GM19025 (cell line): ENCODE results near the gene ENTPD2.
"Not testable (repeated sequence)": the region's sequence is repeated elsewhere in the genome, so short reads cannot be mapped to it uniquely, and the experiment has no call there.

Source experiments
- ATAC-seq: cut with Tn5 transposase; IDR thresholded peaks from one replicate; pipeline ENCODE4 v1.9.1; 2021; ENCODE audit warnings: mild to moderate bottlenecking, low read depth, moderate library complexity; ENCODE audit not compliant: unreplicated experiment

The ENTPD2 gene

GRCh38 chr9:137007108-137007815, 46.6 kb downstream of the ENTPD2 start:
- ATAC-seq, result no peak

- ATAC-seq, result no peak
Observed at GRCh38 chr9:137006116-137007003, 47.5 kb downstream of the ENTPD2 start.

GRCh38 chr9:137004285-137004684, 49.6 kb downstream of the ENTPD2 start:
- not testable (repeated sequence) for ATAC-seq

GRCh38 chr9:137002646-137003041, 51.2 kb downstream of the ENTPD2 start:
- ATAC-seq, result no peak

GRCh38 chr9:137001857-137002645, 51.8 kb downstream of the ENTPD2 start:
- ATAC-seq, result no peak

GRCh38 chr9:137000177-137000930, 53.5 kb downstream of the ENTPD2 start:
- ATAC-seq, result peak; percentile 78
